Heart right ventricle (tissue), 16 donors: ENCODE results near the gene GDPD5. TPM values are rescaled to one million over a fixed set of nuclear protein-coding genes. Genes with fewer than 3 reads are reported as not detected.
A peak's percentile ranks its signal among the peaks of the same experiment; 100 is the strongest.

ENCODE experiments used
- ATAC-seq, 8 donors: fragments of 200-7000 bp; cut with Tn5 transposase; one replicate each; pipeline ENCODE4 v1.9.1; 2020; ENCODE audit warnings: mild to moderate bottlenecking in 8 of 8, moderate library complexity in 8 of 8, moderate number of reproducible peaks in 1 of 8
- DNase-seq, 2 donors: peaks; one replicate each; pipeline ENCODE4 v3.0.0-alpha.2; 2020
- H3K27ac ChIP-seq, 10 donors: fragments of 200-600 bp; sonication (generic) in 2 of 10; one replicate each; pipeline versions ENCODE4 v1.5.0 to v1.8.0; 2020 to 2022; ENCODE audit warnings: mild to moderate bottlenecking in 3 of 10
- H3K27me3 ChIP-seq, 7 donors: fragments of 200-600 bp; one replicate each; pipeline ENCODE4 v1.8.0; 2021 to 2022; ENCODE audit warnings: mild to moderate bottlenecking in 2 of 7
- H3K36me3 ChIP-seq, 9 donors: fragments of 200-600 bp; sonication (generic) in 1 of 9; one replicate each; pipeline versions ENCODE4 v1.5.0 to v1.8.0; 2020 to 2022; ENCODE audit warnings: mild to moderate bottlenecking in 2 of 9
- H3K4me1 ChIP-seq, 9 donors: fragments of 200-600 bp; sonication (generic) in 1 of 9; one replicate each; pipeline versions ENCODE4 v1.5.0 to v1.8.0; 2020 to 2022; ENCODE audit warnings: mild to moderate bottlenecking in 4 of 9
- H3K4me3 ChIP-seq, 10 donors: fragments of 200-600 bp; sonication (generic) in 2 of 10; one replicate each; pipeline versions ENCODE4 v1.5.0 to v1.8.0; 2020 to 2022; ENCODE audit warnings: mild to moderate bottlenecking in 7 of 10, moderate library complexity in 2 of 10
- H3K9me3 ChIP-seq, 11 donors: fragments of 200-600 bp in 10 of 11; sonication (generic) in 2 of 11; one replicate each; pipeline versions ENCODE4 v1.5.0 to v1.8.0; 2013 to 2022; ENCODE audit warnings: mild to moderate bottlenecking in 2 of 11, control low read depth in 1 of 11, moderate library complexity in 1 of 11
- CTCF ChIP-seq, 9 donors: fragments of 200-600 bp; sonication (generic) in 2 of 9; IDR thresholded peaks; one replicate each; pipeline versions ENCODE4 v1.5.0 to v1.8.0; 2021 to 2022; ENCODE audit warnings: antibody characterized with exemption in 9 of 9, mild to moderate bottlenecking in 5 of 9, moderate library complexity in 1 of 9
- WGBS, 2 donors: extraction: QIAGEN DNeasy Blood & Tissue Kit; methylation state at CpG; one replicate each; pipeline ENCODE4 v1.1.7; 2013; ENCODE audit warnings: inconsistent platforms in 1 of 2; 5-methylcytosine and 5-hydroxymethylcytosine counted together
- intact Hi-C, 10 donors: fragments of 100-400 bp; cut with DNase I; formaldehyde crosslinking; loops; one replicate each; pipeline versions ENCODE4 v1.11.1 to v1.14.2; 2022
- polyA plus RNA-seq, 2 donors: library from polyadenylated mRNA; stranded (reverse); fragments of 200-250 nt; gene quantifications; one replicate each; pipeline ENCODE4 v1.2.3, GENCODE V29; 2013
- total RNA-seq, 10 donors: library from RNA; stranded (reverse); fragmentation: NEBNext Ultra II Directional in 3 of 10; extraction: Animal tissue kit (Norgen Biotek cat#: 25700) in 3 of 10; gene quantifications; one replicate each; pipeline versions ENCODE4 v1.2.1 to v1.2.4, GENCODE V29; 2021 to 2023
- donor health status: Arrhythmogenic right ventricular cardiomyopathy.
- donor health status: ischemic (EF 13 %, LVEDD 7.1; RV severe dilation, severe dysfunction).
- donor health status: healthy with polysubstance abuse.
- donor health status: DM: no; HTN: yes; CAD: no.
- donor health status: DM: no; HTN: no; CAD: no.
- donor health status: ischemic (EF 25% LVEDD 6.9; RV normal size, moderate dysfunction).
- donor health status: ischemic (EF 25% LVEDD 5.7; RV mildly dilated, moderate dysfunction).
- donor health status: healthy.
- donor health status: DM: yes; HTN: yes; CAD: no.
- donor health status: Ischemic cardiomyopathy.
- donor health status: ischemic (EF 35%, LVEDD 5.7; RV mildly dilated, moderate dysfunction).
- donor health status: nonischemic (EF 11% LVEDD 7.7; RV severe dilation, severe dysfunction).
- donor health status: DM: yes; HTN: yes; CAD: no.
- donor health status: PGD.
- donor health status: ischemic (EF 29% LVEDD 5.4; RV normal size, mild dysfunction).
- donor health status: nonischemic (EF 23%, LVEDD 6.1; RV moderate dilation, normal function).

The GDPD5 gene
- total and polyA plus RNA-seq, 12 donors, result 3.3 to 10.3 (median 4.1) TPM

- no peak for TF ChIP-seq CTCF (IDR thresholded peaks at IDR 0.05)
- Histone ChIP-seq H3K27ac (no peak overlapping the region), H3K4me3 (no peak overlapping the region), H3K4me1 (peaks cover 0 to 11% (median 0%) of the 10 kb centered on the region in 9 donors), H3K27me3 (no peaks in the 10 kb centered on the region), H3K9me3 (no peaks in the 10 kb centered on the region), H3K36me3 (no peaks in the 10 kb centered on the region)
- intact Hi-C loops, result no loop called here
- no peak for DNase-seq
- ATAC-seq, result no peak
- WGBS, 2 donors, result 91 to 92% methylated on average over 3 of the region's 3 CpGs
Measured at GRCh38 chr11:75493626-75494025, 32.1 kb downstream of the GDPD5 start.

- no peak for DNase-seq
- Histone ChIP-seq H3K27me3 (no peaks in the 10 kb centered on the region), H3K9me3 (no peaks in the 10 kb centered on the region), H3K4me1 (peaks cover 0 to 8% (median 0%) of the 10 kb centered on the region in 9 donors), H3K36me3 (no peaks in the 10 kb centered on the region), H3K27ac (no peak overlapping the region), H3K4me3 (no peak overlapping the region)
- WGBS, 2 donors, result 61% methylated on average over 6 of the region's 6 CpGs
- no peak for TF ChIP-seq CTCF (IDR thresholded peaks at IDR 0.05)
- ATAC-seq, result peak in 2 of 8 donors; percentile 11 to 18
- intact Hi-C loops, result no loop called here
Measured at GRCh38 chr11:75492181-75492820, 33.4 kb downstream of the GDPD5 start.

- Histone ChIP-seq H3K4me3 (no peak overlapping the region), H3K4me1 (peaks cover 0 to 6% (median 0%) of the 10 kb centered on the region in 9 donors), H3K27me3 (no peaks in the 10 kb centered on the region), H3K27ac (no peak overlapping the region), H3K9me3 (no peaks in the 10 kb centered on the region), H3K36me3 (no peaks in the 10 kb centered on the region)
- no peak for ATAC-seq
- 97% methylated on average over 2 of the region's 2 CpGs for WGBS, 2 donors
- no peak for DNase-seq
- TF ChIP-seq CTCF (IDR thresholded peaks at IDR 0.05), result no peak
- intact Hi-C loops, result no loop called here
Measured at GRCh38 chr11:75491465-75491864, 34.3 kb downstream of the GDPD5 start.

- intact Hi-C loops, result no loop called here
- WGBS, 2 donors, result 88 to 89% methylated on average over 13 of the region's 13 CpGs
Measured at GRCh38 chr11:75490221-75491181, 35.2 kb downstream of the GDPD5 start.

More at GRCh38 chr11:75490221-75491181, 35.2 kb downstream of the GDPD5 start:
- Histone ChIP-seq H3K27ac (no peak overlapping the region), H3K36me3 (no peaks in the 10 kb centered on the region), H3K9me3 (no peaks in the 10 kb centered on the region), H3K4me1 (peaks cover 0 to 6% (median 0%) of the 10 kb centered on the region in 9 donors), H3K4me3 (no peak overlapping the region), H3K27me3 (no peaks in the 10 kb centered on the region)
- ATAC-seq, result no peak
- no peak for DNase-seq
- TF ChIP-seq CTCF (IDR thresholded peaks at IDR 0.05), result no peak
